NCI-H748 treated with DMSO at 0.1 percent for 48 hours (cell line): ENCODE data around the gene UCHL3.

Source experiments
- DNase-seq: peaks from one replicate; lab custom pipeline; 2025; lab: John Stamatoyannopoulos, UW

The UCHL3 gene

GRCh38 chr13:75547917-75548316 is 1.7 kb upstream of the UCHL3 start:
- no peak for DNase-seq

- peak; percentile 39 for DNase-seq
Observed at GRCh38 chr13:75550159-75550567, 572 bp downstream of the UCHL3 start.

- no peak for DNase-seq
Observed at GRCh38 chr13:75554464-75554863, 4.9 kb downstream of the UCHL3 start.

- no peak for DNase-seq
Observed at GRCh38 chr13:75554981-75555380, 5.4 kb downstream of the UCHL3 start.

- DNase-seq = no peak
Observed at GRCh38 chr13:75555836-75556235, 6.2 kb downstream of the UCHL3 start.

GRCh38 chr13:75556961-75557360 is 7.4 kb downstream of the UCHL3 start:
- DNase-seq = no peak

- DNase-seq = no peak
Observed at GRCh38 chr13:75558145-75558840, 8.7 kb downstream of the UCHL3 start.

GRCh38 chr13:75566658-75567057 is 17.1 kb downstream of the UCHL3 start:
- no peak for DNase-seq

GRCh38 chr13:75569576-75569975 is 20.0 kb downstream of the UCHL3 start:
- DNase-seq = no peak

GRCh38 chr13:75579529-75579928 is 29.9 kb downstream of the UCHL3 start:
- DNase-seq = no peak

- DNase-seq = no peak
Observed at GRCh38 chr13:75581874-75582640, 32.5 kb downstream of the UCHL3 start.

- no peak for DNase-seq
Observed at GRCh38 chr13:75583091-75583490, 33.5 kb downstream of the UCHL3 start.

- DNase-seq = no peak
Observed at GRCh38 chr13:75585153-75585552, 35.6 kb downstream of the UCHL3 start.

- DNase-seq = no peak
Observed at GRCh38 chr13:75587679-75588078, 38.1 kb downstream of the UCHL3 start.

GRCh38 chr13:75596657-75597182 is 47.1 kb downstream of the UCHL3 start:
- DNase-seq = no peak

- no peak for DNase-seq
Observed at GRCh38 chr13:75600371-75600770, 50.8 kb downstream of the UCHL3 start.

- DNase-seq = no peak
Observed at GRCh38 chr13:75603038-75603437, 53.4 kb downstream of the UCHL3 start.

- DNase-seq = no peak
Observed at GRCh38 chr13:75607447-75607846, 57.9 kb downstream of the UCHL3 start.

GRCh38 chr13:75610466-75610865 is 60.9 kb downstream of the UCHL3 start:
- no peak for DNase-seq

- DNase-seq = no peak
Observed at GRCh38 chr13:75612354-75612753, 62.8 kb downstream of the UCHL3 start.

GRCh38 chr13:75617230-75617629 is 67.6 kb downstream of the UCHL3 start:
- DNase-seq = no peak

GRCh38 chr13:75618308-75618707 is 68.7 kb downstream of the UCHL3 start:
- DNase-seq = no peak

- no peak for DNase-seq
Observed at GRCh38 chr13:75620020-75620419, 70.4 kb downstream of the UCHL3 start.
